GM19324 (cell line): Measurements from ENCODE around the gene PPP4R3A.
"Not testable (repeated sequence)": the region's sequence is repeated elsewhere in the genome, so short reads cannot be mapped to it uniquely, and the experiment has no call there.

Source experiments
- ATAC-seq: cut with Tn5 transposase; IDR thresholded peaks from one replicate; pipeline ENCODE4 v1.9.1; 2021; ENCODE audit warnings: mild to moderate bottlenecking, moderate library complexity; ENCODE audit not compliant: unreplicated experiment, low FRiP score

The PPP4R3A gene

GRCh38 chr14:91412939-91413338 is 97.2 kb downstream of the PPP4R3A start:
- no peak for ATAC-seq

- ATAC-seq, result no peak
These were observed 99.2 kb downstream of the PPP4R3A start for GRCh38 chr14:91410771-91411536.

GRCh38 chr14:91409928-91410718 is 100.0 kb downstream of the PPP4R3A start:
- ATAC-seq, result no peak

GRCh38 chr14:91409240-91409639 is 100.9 kb downstream of the PPP4R3A start:
- ATAC-seq, result not testable (repeated sequence)
